ENCODE results near the gene ATP2B2. TPM values are rescaled to one million over a fixed set of nuclear protein-coding genes. Genes with fewer than 3 reads are reported as not detected.

ATP2B2 gene
- total RNA-seq, 1 donor from 2014 or later, result not detected

GRCh38 chr3:10401990-10402761 is 103.2 kb downstream of the ATP2B2 start:
- peaks cover 2% of the 10 kb centered on the region for H3K27me3 ChIP-seq (ENCODE audit: control insufficient read depth, insufficient read depth, low read length)
- H3K4me3 ChIP-seq (ENCODE audit: low read depth, low read length), result no peak overlapping the region
- TF ChIP-seq, protein P1, sequence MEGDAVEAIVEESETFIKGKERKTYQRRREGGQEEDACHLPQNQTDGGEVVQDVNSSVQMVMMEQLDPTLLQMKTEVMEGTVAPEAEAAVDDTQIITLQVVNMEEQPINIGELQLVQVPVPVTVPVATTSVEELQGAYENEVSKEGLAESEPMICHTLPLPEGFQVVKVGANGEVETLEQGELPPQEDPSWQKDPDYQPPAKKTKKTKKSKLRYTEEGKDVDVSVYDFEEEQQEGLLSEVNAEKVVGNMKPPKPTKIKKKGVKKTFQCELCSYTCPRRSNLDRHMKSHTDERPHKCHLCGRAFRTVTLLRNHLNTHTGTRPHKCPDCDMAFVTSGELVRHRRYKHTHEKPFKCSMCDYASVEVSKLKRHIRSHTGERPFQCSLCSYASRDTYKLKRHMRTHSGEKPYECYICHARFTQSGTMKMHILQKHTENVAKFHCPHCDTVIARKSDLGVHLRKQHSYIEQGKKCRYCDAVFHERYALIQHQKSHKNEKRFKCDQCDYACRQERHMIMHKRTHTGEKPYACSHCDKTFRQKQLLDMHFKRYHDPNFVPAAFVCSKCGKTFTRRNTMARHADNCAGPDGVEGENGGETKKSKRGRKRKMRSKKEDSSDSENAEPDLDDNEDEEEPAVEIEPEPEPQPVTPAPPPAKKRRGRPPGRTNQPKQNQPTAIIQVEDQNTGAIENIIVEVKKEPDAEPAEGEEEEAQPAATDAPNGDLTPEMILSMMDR (IDR thresholded peaks at IDR 0.05; ENCODE audit: insufficient read depth, low read length, poor library complexity, severe bottlenecking), result no peak
- no peaks in the 10 kb centered on the region for H3K36me3 ChIP-seq (ENCODE audit: control insufficient read depth, insufficient read depth, low read length)
- no peak for DNase-seq (ENCODE audit: low read depth)

- no peaks in the 10 kb centered on the region for H3K36me3 ChIP-seq (ENCODE audit: control insufficient read depth, insufficient read depth, low read length)
- DNase-seq (ENCODE audit: low read depth), result no peak
- H3K27me3 ChIP-seq (ENCODE audit: control insufficient read depth, insufficient read depth, low read length), result peaks cover 5% of the 10 kb centered on the region
- TF ChIP-seq, protein P1 (IDR thresholded peaks at IDR 0.05; ENCODE audit: insufficient read depth, low read length, poor library complexity, severe bottlenecking), result no peak
- no peak overlapping the region for H3K4me3 ChIP-seq (ENCODE audit: low read depth, low read length)
Observed at GRCh38 chr3:10400749-10401495, 104.5 kb downstream of the ATP2B2 start.

DNA sequence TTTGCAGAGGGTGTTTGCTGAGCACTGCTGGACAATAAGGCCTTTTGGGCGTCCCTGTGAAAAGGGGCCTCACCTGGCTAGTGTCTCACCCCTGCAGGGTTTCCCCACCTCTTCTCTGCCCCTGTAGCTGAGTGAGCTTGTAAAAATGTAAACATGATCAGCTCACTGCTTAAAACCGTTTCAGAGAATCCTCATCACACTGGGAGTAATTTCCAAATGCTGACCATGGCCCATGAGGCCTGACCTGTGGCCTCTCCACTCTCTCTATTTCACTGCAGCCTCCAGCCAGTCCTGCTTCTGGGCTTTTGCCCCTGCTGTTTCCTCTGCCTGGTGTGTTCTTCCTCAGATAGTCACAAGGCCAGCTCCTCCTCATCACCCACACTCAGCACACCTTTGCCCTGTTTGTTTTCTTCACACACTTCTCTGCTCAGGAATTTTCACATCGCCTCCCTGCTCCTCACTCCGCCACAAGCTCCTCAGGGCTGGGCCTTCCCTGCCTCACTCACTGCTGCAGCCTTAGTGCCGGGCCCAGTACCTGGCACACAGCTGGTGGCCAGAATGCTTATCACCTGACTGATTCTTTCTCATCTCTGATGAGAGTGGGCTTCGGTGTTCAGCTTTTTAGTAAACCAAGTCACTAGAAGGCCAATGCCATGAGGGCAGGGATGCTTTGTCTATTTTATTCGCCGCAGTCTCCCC is 105.2 kb downstream of the ATP2B2 start:
- Histone ChIP-seq H3K27me3 (ENCODE audit: control insufficient read depth, insufficient read depth, low read length) (peaks cover 5% of the 10 kb centered on the region), H3K36me3 (ENCODE audit: control insufficient read depth, insufficient read depth, low read length) (no peaks in the 10 kb centered on the region), H3K4me3 (ENCODE audit: low read depth, low read length) (no peak overlapping the region)
- no peak for DNase-seq (ENCODE audit: low read depth)
- TF ChIP-seq, protein P1 (IDR thresholded peaks at IDR 0.05; ENCODE audit: insufficient read depth, low read length, poor library complexity, severe bottlenecking), result no peak

DNA sequence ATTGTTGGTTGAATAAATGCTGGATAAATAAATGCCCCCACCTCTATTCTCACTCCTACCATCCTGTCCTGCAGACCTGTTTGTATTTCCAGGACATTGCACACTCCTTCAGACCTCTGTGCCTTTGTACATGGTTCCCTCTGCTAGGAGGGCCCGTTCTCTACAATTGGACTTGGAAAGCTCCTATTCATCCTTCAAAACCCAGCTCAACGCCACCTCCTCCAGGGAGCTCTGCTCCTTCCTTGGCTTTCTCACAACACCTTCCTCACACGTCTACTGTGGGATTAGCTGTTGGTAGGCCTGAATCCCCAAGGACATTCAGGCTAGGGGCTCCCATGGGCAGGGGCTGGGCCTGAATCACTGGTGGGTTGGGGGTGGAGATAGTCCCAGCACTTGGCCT is 105.8 kb downstream of the ATP2B2 start:
- DNase-seq (ENCODE audit: low read depth), result no peak
- TF ChIP-seq, protein P1 (IDR thresholded peaks at IDR 0.05; ENCODE audit: insufficient read depth, low read length, poor library complexity, severe bottlenecking), result no peak
- Histone ChIP-seq H3K36me3 (ENCODE audit: control insufficient read depth, insufficient read depth, low read length) (no peaks in the 10 kb centered on the region), H3K4me3 (ENCODE audit: low read depth, low read length) (no peak overlapping the region), H3K27me3 (ENCODE audit: control insufficient read depth, insufficient read depth, low read length) (peaks cover 5% of the 10 kb centered on the region)

DNA sequence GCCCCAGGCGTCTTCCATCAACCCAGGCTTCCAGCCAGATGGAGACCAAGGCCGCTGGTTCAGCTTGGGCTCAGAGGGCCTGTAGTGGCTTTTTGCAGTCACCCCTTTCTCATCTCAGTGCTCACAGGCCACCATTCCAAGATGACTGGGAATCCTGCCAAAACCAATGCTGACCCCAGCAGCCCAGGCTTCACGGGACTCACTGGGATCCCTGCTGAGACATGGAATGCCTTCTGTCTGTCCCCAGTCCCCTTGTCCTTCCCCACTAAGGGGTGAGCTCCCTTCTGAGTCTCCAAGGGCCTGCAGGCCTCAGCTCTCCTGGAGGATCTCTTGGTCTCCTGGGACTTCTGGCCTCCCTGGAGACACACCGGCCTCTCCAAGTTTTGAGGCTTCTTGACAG is 107.0 kb downstream of the ATP2B2 start:
- no peak for DNase-seq (ENCODE audit: low read depth)
- Histone ChIP-seq H3K27me3 (ENCODE audit: control insufficient read depth, insufficient read depth, low read length) (peaks cover 8% of the 10 kb centered on the region), H3K4me3 (ENCODE audit: low read depth, low read length) (no peak overlapping the region), H3K36me3 (ENCODE audit: control insufficient read depth, insufficient read depth, low read length) (no peaks in the 10 kb centered on the region)
- TF ChIP-seq, protein P1 (IDR thresholded peaks at IDR 0.05; ENCODE audit: insufficient read depth, low read length, poor library complexity, severe bottlenecking), result no peak
